ENCODE data around the gene CHKB. TPM values are rescaled to one million over a fixed set of nuclear protein-coding genes. Genes with fewer than 3 reads are reported as not detected.
A peak's percentile ranks its signal among the peaks of the same experiment; 100 is the strongest.

CHKB gene
- total and polyA plus RNA-seq, 4 experiments from 2014 or later: 30.7 to 196 (median 109) TPM

DNA sequence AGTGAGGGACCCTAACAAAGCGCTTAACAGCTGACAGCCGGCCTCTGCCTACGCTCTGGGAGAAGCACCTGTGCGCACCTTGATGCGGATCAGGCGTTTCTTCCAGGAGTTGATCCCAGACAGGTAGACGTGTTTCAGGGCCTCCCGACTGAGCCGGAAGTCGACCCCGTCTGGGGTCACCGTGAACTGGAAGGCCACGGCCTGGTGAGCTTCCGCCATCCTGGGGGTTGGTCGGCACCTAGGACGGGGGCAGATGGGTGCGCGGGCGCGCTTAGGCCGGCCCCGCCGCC, 5.0 kb downstream of the CHKB start:
- no peak overlapping the region for H3K27ac ChIP-seq (ENCODE audit: low read depth, low read length)
- peaks cover 3 to 38% (median 14%) of the 10 kb centered on the region in 4 donors for H3K4me1 Mint-ChIP-seq
- H3K4me1 ChIP-seq (ENCODE audit: insufficient read depth, low read length): peaks cover 19% of the 10 kb centered on the region
- peak overlapping the region in 1 of 8 donors; percentile 57 for H3K4me3 Mint-ChIP-seq
- intact Hi-C loops (cut with micrococcal nuclease): no loop called here
- H3K36me3 Mint-ChIP-seq: peaks cover 8 to 13% of the 10 kb centered on the region in 2 donors
- ChIA-PET CTCF (ENCODE audit: partially characterized antibody) (interaction anchor here (2.5 kb wide), 1 partner anchor 14 kb away, joined by 10 read pairs; the partner anchor contains the start of gene SYCE3), POLR2A (ENCODE audit: partially characterized antibody) (interaction anchor here (0.6 to 7.4 kb wide), 10 partner anchors 10 to 123 kb away, joined by 3 to 65 read pairs (median 4); partner anchors contain the start of genes SCO2, SYCE3 and TYMP)
- no peaks in the 10 kb centered on the region for H3K27me3 Mint-ChIP-seq
- H3K4me3 ChIP-seq (ENCODE audit: low read length in 2 of 2): no peak overlapping the region
- peak overlapping the region in 1 of 7 donors; percentile 52 for H3K27ac Mint-ChIP-seq
- H3K27me3 ChIP-seq (ENCODE audit: insufficient read depth, low read length): no peaks in the 10 kb centered on the region
- no peak for DNase-seq
- H3K9me3 Mint-ChIP-seq: no peaks in the 10 kb centered on the region
- H3K36me3 ChIP-seq (ENCODE audit: insufficient read depth, low read length): no peaks in the 10 kb centered on the region
- H3K9me3 ChIP-seq (ENCODE audit: control insufficient read depth in 1 of 2, low read length in 2 of 2): no peaks in the 10 kb centered on the region

- intact Hi-C loops (cut with micrococcal nuclease): no loop called here
- Mint-ChIP-seq H3K27ac (peak overlapping the region in 2 of 7 donors; percentile 23 to 52), H3K27me3 (no peaks in the 10 kb centered on the region), H3K4me1 (peaks cover 3 to 35% (median 14%) of the 10 kb centered on the region in 4 donors), H3K4me3 (peak overlapping the region in 1 of 8 donors; percentile 57), H3K36me3 (peaks cover 10 to 17% of the 10 kb centered on the region in 2 donors), H3K9me3 (no peaks in the 10 kb centered on the region)
- Histone ChIP-seq H3K9me3 (ENCODE audit: control insufficient read depth in 1 of 2, low read length in 2 of 2) (no peaks in the 10 kb centered on the region), H3K36me3 (ENCODE audit: insufficient read depth, low read length) (no peaks in the 10 kb centered on the region), H3K27ac (ENCODE audit: low read depth, low read length) (no peak overlapping the region), H3K27me3 (ENCODE audit: insufficient read depth, low read length) (no peaks in the 10 kb centered on the region), H3K4me1 (ENCODE audit: insufficient read depth, low read length) (peaks cover 18% of the 10 kb centered on the region), H3K4me3 (ENCODE audit: low read length in 2 of 2) (no peak overlapping the region)
- POLR2A ChIA-PET (ENCODE audit: partially characterized antibody): interaction anchor here (0.6 to 7.4 kb wide), 10 partner anchors 10 to 122 kb away, joined by 3 to 65 read pairs (median 4); partner anchors contain the start of genes LMF2, NCAPH2, SCO2 and SYCE3
- CTCF ChIA-PET (ENCODE audit: partially characterized antibody): interaction anchor here (2.5 kb wide), 1 partner anchor 14 kb away, joined by 10 read pairs; the partner anchor contains the start of gene SYCE3
- no peak for DNase-seq
Measured at GRCh38 chr22:50576806-50577696, 5.6 kb downstream of the CHKB start.

GRCh38 chr22:50576070-50576469, 6.6 kb downstream of the CHKB start:
- intact Hi-C loops (cut with micrococcal nuclease): no loop called here
- Mint-ChIP-seq H3K9me3 (no peaks in the 10 kb centered on the region), H3K27me3 (no peaks in the 10 kb centered on the region), H3K27ac (no peak overlapping the region), H3K4me3 (no peak overlapping the region), H3K36me3 (peaks cover 10 to 20% of the 10 kb centered on the region in 2 donors), H3K4me1 (peaks cover 3 to 25% (median 10%) of the 10 kb centered on the region in 4 donors)
- DNase-seq: no peak
- H3K27me3 ChIP-seq (ENCODE audit: insufficient read depth, low read length): no peaks in the 10 kb centered on the region
- ChIA-PET CTCF (ENCODE audit: partially characterized antibody) (interaction anchor here (2.5 kb wide), 1 partner anchor 13 kb away, joined by 10 read pairs; the partner anchor contains the start of gene SYCE3), POLR2A (ENCODE audit: partially characterized antibody) (interaction anchor here (1.5 to 7.4 kb wide), 4 partner anchors 12 to 68 kb away, joined by 3 to 65 read pairs (median 8); partner anchors contain the start of genes LMF2, NCAPH2 and SYCE3)
- H3K27ac ChIP-seq (ENCODE audit: low read depth, low read length): no peak overlapping the region
- H3K4me1 ChIP-seq (ENCODE audit: insufficient read depth, low read length): peaks cover 8% of the 10 kb centered on the region
- no peak overlapping the region for H3K4me3 ChIP-seq (ENCODE audit: low read length in 2 of 2)
- no peaks in the 10 kb centered on the region for H3K9me3 ChIP-seq (ENCODE audit: control insufficient read depth in 1 of 2, low read length in 2 of 2)
- peaks cover under 1% of the 10 kb centered on the region for H3K36me3 ChIP-seq (ENCODE audit: insufficient read depth, low read length)

GRCh38 chr22:50575426-50575941, 7.2 kb downstream of the CHKB start:
- Mint-ChIP-seq H3K4me3 (peak overlapping the region in 1 of 8 donors; percentile 55), H3K27me3 (no peaks in the 10 kb centered on the region), H3K27ac (no peak overlapping the region), H3K4me1 (peaks cover 3 to 23% (median 9%) of the 10 kb centered on the region in 4 donors), H3K9me3 (no peaks in the 10 kb centered on the region), H3K36me3 (peaks cover 15 to 21% of the 10 kb centered on the region in 2 donors)
- ChIA-PET CTCF (ENCODE audit: partially characterized antibody) (interaction anchor here (1.0 to 2.5 kb wide), 3 partner anchors 12 to 103 kb away, joined by 4 to 10 read pairs (median 4); partner anchors contain the start of gene SYCE3), POLR2A (ENCODE audit: partially characterized antibody) (interaction anchor here (1.5 to 1.9 kb wide), 2 partner anchors 36 to 67 kb away, joined by 3 to 6 read pairs; partner anchors contain the start of genes LMF2 and NCAPH2)
- Histone ChIP-seq H3K4me3 (ENCODE audit: low read length in 2 of 2) (no peak overlapping the region), H3K36me3 (ENCODE audit: insufficient read depth, low read length) (peaks cover 6% of the 10 kb centered on the region), H3K27ac (ENCODE audit: low read depth, low read length) (no peak overlapping the region), H3K4me1 (ENCODE audit: insufficient read depth, low read length) (peaks cover 4% of the 10 kb centered on the region), H3K9me3 (ENCODE audit: control insufficient read depth in 1 of 2, low read length in 2 of 2) (no peaks in the 10 kb centered on the region), H3K27me3 (ENCODE audit: insufficient read depth, low read length) (no peaks in the 10 kb centered on the region)
- intact Hi-C loops (cut with micrococcal nuclease): no loop called here
- no peak for DNase-seq

DNA sequence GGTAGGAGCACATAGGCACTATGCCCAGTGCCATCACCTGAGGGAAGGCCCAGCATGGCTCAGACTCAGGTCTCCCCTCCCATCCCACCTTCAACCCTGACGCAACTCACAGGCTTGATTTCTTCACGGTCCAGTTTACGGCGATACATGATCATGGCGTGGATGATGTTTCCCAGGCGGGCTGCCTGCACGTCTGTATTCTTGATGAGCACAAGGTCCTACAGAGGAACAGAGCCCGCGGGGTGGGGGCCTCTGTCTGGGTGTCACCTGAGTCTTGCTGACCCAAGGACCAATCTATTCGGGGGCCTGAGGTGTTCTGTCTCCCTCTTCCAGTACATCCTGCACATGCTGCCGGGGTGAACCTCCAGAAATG, 8.3 kb downstream of the CHKB start:
- H3K36me3 Mint-ChIP-seq: peaks cover 15 to 24% of the 10 kb centered on the region in 2 donors

DNA sequence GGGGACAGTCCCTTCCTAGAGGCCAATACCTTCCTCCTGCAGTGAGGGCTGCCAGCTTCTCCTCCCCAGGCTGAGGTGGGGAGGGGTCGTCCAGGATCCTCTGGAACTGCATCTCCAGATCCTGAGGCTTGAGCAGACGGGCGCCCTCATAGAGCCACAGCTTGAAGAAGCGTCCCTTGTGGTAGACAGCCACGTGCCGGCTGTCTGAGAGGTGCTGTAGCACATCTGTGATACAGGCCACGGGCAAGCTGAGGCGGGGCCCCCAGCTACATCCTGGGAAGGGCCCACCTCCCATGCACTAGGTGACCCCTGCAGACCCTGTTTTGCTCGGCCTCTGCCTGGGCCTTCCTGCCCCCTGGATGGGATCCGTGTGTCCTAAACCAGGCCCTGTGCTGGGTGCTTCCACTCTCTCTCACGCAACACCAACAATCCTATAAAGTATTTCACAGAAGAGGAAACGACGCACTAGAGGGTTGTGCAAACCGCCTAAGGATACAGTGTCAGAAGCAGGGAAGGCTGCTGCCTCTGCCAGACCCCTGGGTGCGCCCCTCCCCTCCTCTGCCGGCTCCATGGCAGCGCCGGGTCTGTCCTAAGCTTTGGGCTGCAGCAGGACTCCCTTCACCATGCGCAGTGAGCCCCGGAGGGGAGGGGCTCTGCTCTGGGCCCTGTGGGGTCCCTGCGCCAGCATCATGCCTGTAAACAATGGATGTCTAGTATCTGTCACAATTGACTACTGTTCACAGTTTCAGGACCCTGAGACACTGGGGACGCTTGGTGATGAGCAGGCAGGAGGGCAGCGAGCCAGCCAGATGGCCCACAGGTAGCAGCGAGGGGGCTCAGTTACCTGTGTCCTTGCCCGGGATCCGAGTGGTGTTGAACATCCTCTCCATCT, 8.9 kb downstream of the CHKB start:
- Histone ChIP-seq H3K9me3 (ENCODE audit: control insufficient read depth in 1 of 2, low read length in 2 of 2) (no peaks in the 10 kb centered on the region), H3K4me3 (ENCODE audit: low read length in 2 of 2) (no peak overlapping the region), H3K27me3 (ENCODE audit: insufficient read depth, low read length) (no peaks in the 10 kb centered on the region), H3K4me1 (ENCODE audit: insufficient read depth, low read length) (peaks cover 4% of the 10 kb centered on the region), H3K36me3 (ENCODE audit: insufficient read depth, low read length) (peaks cover 22% of the 10 kb centered on the region), H3K27ac (ENCODE audit: low read depth, low read length) (no peak overlapping the region)
- Mint-ChIP-seq H3K27me3 (no peaks in the 10 kb centered on the region), H3K4me3 (no peak overlapping the region), H3K36me3 (peaks cover 18 to 28% of the 10 kb centered on the region in 2 donors), H3K9me3 (no peaks in the 10 kb centered on the region), H3K27ac (no peak overlapping the region), H3K4me1 (peaks cover 0 to 10% (median 5%) of the 10 kb centered on the region in 4 donors)
- CTCF ChIA-PET (ENCODE audit: partially characterized antibody): interaction anchor here (1.4 kb wide), 1 partner anchor 11 kb away, joined by 3 read pairs; the partner anchor contains the start of gene SYCE3
- intact Hi-C loops (cut with micrococcal nuclease): no loop called here
- DNase-seq: no peak
- POLR2A ChIA-PET (ENCODE audit: partially characterized antibody): interaction anchor here (1.0 to 1.4 kb wide), 3 partner anchors 10 to 34 kb away, joined by 3 read pairs; partner anchors contain the start of gene SYCE3

More for the DNA sequence above, 8.3 kb downstream of the CHKB start:
- POLR2A ChIA-PET (ENCODE audit: partially characterized antibody): interaction anchor here (1.9 kb wide), 1 partner anchor 35 kb away, joined by 6 read pairs; no protein-coding TSS in a partner anchor
- Mint-ChIP-seq H3K27me3 (no peaks in the 10 kb centered on the region), H3K9me3 (no peaks in the 10 kb centered on the region), H3K27ac (no peak overlapping the region), H3K4me3 (no peak overlapping the region), H3K4me1 (peaks cover 0 to 12% (median 5%) of the 10 kb centered on the region in 4 donors)
- Histone ChIP-seq H3K9me3 (ENCODE audit: control insufficient read depth in 1 of 2, low read length in 2 of 2) (no peaks in the 10 kb centered on the region), H3K36me3 (ENCODE audit: insufficient read depth, low read length) (peaks cover 17% of the 10 kb centered on the region), H3K4me3 (ENCODE audit: low read length in 2 of 2) (no peak overlapping the region), H3K4me1 (ENCODE audit: insufficient read depth, low read length) (peaks cover 4% of the 10 kb centered on the region), H3K27ac (ENCODE audit: low read depth, low read length) (no peak overlapping the region), H3K27me3 (ENCODE audit: insufficient read depth, low read length) (no peaks in the 10 kb centered on the region)
- CTCF ChIA-PET (ENCODE audit: partially characterized antibody): interaction anchor here (1.0 to 1.2 kb wide), 2 partner anchors 11 to 102 kb away, joined by 4 read pairs; partner anchors contain the start of gene SYCE3
- no peak for DNase-seq
- intact Hi-C loops (cut with micrococcal nuclease): no loop called here

All from CD4-positive, alpha-beta memory T cell (primary cell).